K562 (cell line): ENCODE measurements around the gene PLXDC2. TPM values are rescaled to one million over a fixed set of nuclear protein-coding genes. Genes with fewer than 3 reads are reported as not detected.

Source experiments
- ATAC-seq: fragments of 200-7000 bp; cut with Tn5 transposase; 3 replicates; pipeline ENCODE4 v1.9.1; 2020; ENCODE audit warnings: moderate library complexity
- BruUV-seq: library from RNA; stranded (reverse); fragments of 400-500 nt; replicated peaks from 2 replicates; lab custom pipeline; 2021; lab: Mats Ljungman, UMichigan
- CTCF ChIA-PET: fragments of 300-600 bp; formaldehyde crosslinking; extraction: SDS; loops from one replicate; lab custom pipeline; 2021; ENCODE audit warnings: low intra/inter-chr PET ratio; lab: Yijun Ruan, JAX
- POLR2A ChIA-PET: fragments of 300-600, 350-650 bp; sonication (Branson Sonifier 250); formaldehyde crosslinking; extraction: SDS; loops from one replicate; lab custom pipeline; 2021; ENCODE audit warnings: antibody characterized with exemption, inconsistent platforms; lab: Yijun Ruan, JAX
- DNase-seq, 4 experiments: peaks; one replicate each; pipeline versions ENCODE4 v3.0.0 to v3.0.0-alpha.2; 2011 to 2018; ENCODE audit warnings: low spot score in 3 of 4, mixed read lengths in 3 of 4; ENCODE audit errors: extremely low read depth in 1 of 4
- FAIRE-seq: peaks from 2 replicates; lab custom pipeline; 2011; peaks lifted over from hg19 to GRCh38; lab: Jason Lieb, UNC
- H2AFZ ChIP-seq: 2 replicates; pipeline ENCODE4 v1.6.0; 2011; ENCODE audit warnings: low read depth, low read length, control low read depth, inconsistent platforms
- H3K27ac ChIP-seq: fragments of 200-600 bp; 3 replicates; pipeline ENCODE4 v1.8.0; 2011; ENCODE audit warnings: low read depth, mild to moderate bottlenecking, control low read depth, inconsistent platforms, low read length, moderate library complexity, mixed read lengths; ENCODE audit errors: extremely low read depth
- H3K27me3 ChIP-seq, 2 experiments: fragments of 300-600 bp in 1 of 2; 2 replicates in 1 of 2; 3 replicates in 1 of 2; pipeline versions ENCODE4 v1.6.0 to v1.8.0; 2011; ENCODE audit warnings: inconsistent platforms in 2 of 2, low read length in 2 of 2, mild to moderate bottlenecking in 1 of 2, mixed read lengths in 1 of 2, moderate library complexity in 1 of 2; ENCODE audit not compliant: control insufficient read depth in 2 of 2, insufficient read depth in 2 of 2
- H3K36me3 ChIP-seq: fragments of 300-600 bp; 3 replicates; pipeline ENCODE4 v1.8.0; 2011; ENCODE audit warnings: mild to moderate bottlenecking, low read length, inconsistent platforms; ENCODE audit not compliant: control insufficient read depth, insufficient read depth
- H3K4me1 ChIP-seq, 2 experiments: fragments of 200-600 bp in 1 of 2; replicated peaks in 1 of 2; 2 replicates in 1 of 2; 3 replicates in 1 of 2; pipeline versions ENCODE4 v1.5.1 to v1.8.0; 2011; ENCODE audit warnings: inconsistent platforms in 2 of 2, low read length in 2 of 2, mild to moderate bottlenecking in 1 of 2, mixed read lengths in 1 of 2, moderate library complexity in 1 of 2; ENCODE audit not compliant: control insufficient read depth in 2 of 2, insufficient read depth in 2 of 2
- H3K4me2 ChIP-seq: 2 replicates; pipeline ENCODE4 v1.6.1; 2011; ENCODE audit warnings: low read length, control low read depth, inconsistent platforms, mixed read lengths; ENCODE audit not compliant: insufficient read depth
- H3K4me3 ChIP-seq: fragments of 200-600 bp; sonication (generic), shearing (Covaris generic); 2 replicates; pipeline ENCODE4 v1.5.1; 2016; ENCODE audit warnings: control low read depth, inconsistent platforms
- H3K79me2 ChIP-seq: fragments of 200-600 bp; 3 replicates; pipeline ENCODE4 v1.8.0; 2011; ENCODE audit warnings: low read length, inconsistent platforms; ENCODE audit not compliant: control insufficient read depth, insufficient read depth
- H3K9ac ChIP-seq, 2 experiments: 2 replicates each; pipeline versions ENCODE4 v1.6.0 to v1.6.1; 2011; ENCODE audit warnings: low read depth in 2 of 2, low read length in 2 of 2, control low read depth in 1 of 2, inconsistent platforms in 1 of 2, mild to moderate bottlenecking in 1 of 2, mixed read lengths in 1 of 2; ENCODE audit not compliant: insufficient read depth in 1 of 2
- H3K9me1 ChIP-seq: one replicate; pipeline ENCODE4 v1.6.0; 2011; ENCODE audit warnings: inconsistent platforms, mild to moderate bottlenecking, low read length, moderate library complexity; ENCODE audit not compliant: control insufficient read depth, insufficient read depth
- H3K9me3 ChIP-seq: replicated peaks from 2 replicates; pipeline ENCODE4 v1.5.1; 2011; ENCODE audit warnings: low read depth, low read length, inconsistent platforms; ENCODE audit not compliant: control insufficient read depth, insufficient read depth
- H4K20me1 ChIP-seq: replicated peaks from 2 replicates; pipeline ENCODE4 v1.6.1; 2011; ENCODE audit warnings: low read length, inconsistent platforms, mixed read lengths; ENCODE audit not compliant: control insufficient read depth, insufficient read depth
- FOS ChIP-seq: IDR thresholded peaks from 3 replicates; pipeline ENCODE4 v1.6.1; 2011; ENCODE audit not compliant: insufficient read length; ENCODE audit errors: extremely low read depth
- HDGF ChIP-seq: fragments of 450-650 bp; IDR thresholded peaks from 2 replicates; pipeline ENCODE4 v1.6.1; 2016
- HNRNPLL ChIP-seq: fragments of 200-400 bp; formaldehyde crosslinking; IDR thresholded peaks from 2 replicates; pipeline ENCODE4 v1.6.1; 2017; ENCODE audit warnings: low read length, low read depth, mild to moderate bottlenecking; ENCODE audit not compliant: poor library complexity, severe bottlenecking
- KHSRP ChIP-seq: fragments of 450-650 bp; IDR thresholded peaks from 2 replicates; pipeline ENCODE4 v1.6.1; 2017
- MAFG ChIP-seq: fragments of 450-650 bp; conservative IDR thresholded peaks from 2 replicates; pipeline ENCODE4 v1.6.1; 2016; ENCODE audit warnings: missing genetic modification characterization, missing compliant biosample characterization
- NFRKB ChIP-seq: fragments of 450-650 bp; IDR thresholded peaks from 2 replicates; pipeline ENCODE4 v1.6.1; 2016; ENCODE audit warnings: low read depth
- RBM15 ChIP-seq: fragments of 200-400 bp; formaldehyde crosslinking; IDR thresholded peaks from 2 replicates; pipeline ENCODE4 v1.6.1; 2018; ENCODE audit warnings: mild to moderate bottlenecking, low read length, moderate library complexity; ENCODE audit not compliant: insufficient read depth
- RNF2 ChIP-seq: sonication (generic); IDR thresholded peaks from 2 replicates; pipeline ENCODE4 v1.6.1; 2016
- ZKSCAN1 ChIP-seq: fragments of 150-350 bp; IDR thresholded peaks from 2 replicates; pipeline ENCODE4 v1.6.1; 2016; ENCODE audit warnings: low read depth, low read length
- ZNF134 ChIP-seq: fragments of 250-450 bp; sonication (Bioruptor Pico); conservative IDR thresholded peaks from 2 replicates; pipeline ENCODE4 v1.4.0; 2020
- ZNF174 ChIP-seq: fragments of 250-450 bp; sonication (Bioruptor Pico); IDR thresholded peaks from 2 replicates; pipeline ENCODE4 v1.4.0; 2020; ENCODE audit warnings: mild to moderate bottlenecking
- ZNF324 ChIP-seq: fragments of 250-450 bp; sonication (Bioruptor Pico); IDR thresholded peaks from 2 replicates; pipeline ENCODE4 v1.4.0; 2020; ENCODE audit warnings: mild to moderate bottlenecking
- ZNF696 ChIP-seq: fragments of 250-450 bp; sonication (Bioruptor Pico); conservative IDR thresholded peaks from 2 replicates; pipeline ENCODE4 v1.4.0; 2020; ENCODE audit warnings: mild to moderate bottlenecking, moderate library complexity
- ZZZ3 ChIP-seq: fragments of 450-650 bp; IDR thresholded peaks from 2 replicates; pipeline ENCODE4 v1.6.1; 2016; ENCODE audit warnings: antibody characterized with exemption, mild to moderate bottlenecking, moderate library complexity
- WGBS: fragments of 100-300 bp; shearing (Covaris generic); methylation state at CpG from one replicate; pipeline ENCODE4 v1.1.6; 2016; ENCODE audit warnings: low coverage, mixed read lengths; ENCODE audit not compliant: insufficient coverage; ENCODE audit errors: missing lambda C conversion rate; 5-methylcytosine and 5-hydroxymethylcytosine counted together
- in situ Hi-C: fragments of 300-500 bp; cut with MboI; formaldehyde crosslinking; loops from 4 replicates; pipeline ENCODE4 v1.15.0; 2018; ENCODE audit warnings: inconsistent platforms, mixed read lengths
- intact Hi-C: fragments of 100-400 bp; cut with micrococcal nuclease; formaldehyde crosslinking; loops from 2 replicates; pipeline ENCODE4 v1.14.2; 2022
- polyA plus RNA-seq, 8 experiments: library from polyadenylated mRNA; depleted of rRNA in 4 of 8; stranded (reverse) in 5 of 8; unstranded in 3 of 8; fragments of >200 nt; fragmentation: Nextera tagmentation in 2 of 8; fragmentation: Illumina TruSeq in 1 of 8; extraction: Ambion mirVana in 2 of 8; extraction: Trizol in 1 of 8; gene quantifications; 2 replicates each; pipeline versions ENCODE4 v1.2.1 to v1.2.3, GENCODE V29; 2011 to 2014; ENCODE audit warnings: inconsistent platforms in 1 of 8, missing spikeins in 1 of 8
- total RNA-seq, 7 experiments: library from RNA; depleted of rRNA in 6 of 7; stranded (reverse); fragments of >200 nt in 6 of 7; fragmentation: Illumina TruSeq in 2 of 7; extraction: Trizol in 2 of 7; gene quantifications; 2 replicates each; pipeline versions ENCODE4 v1.2.1 to v1.2.3, GENCODE V29; 2011 to 2021; ENCODE audit warnings: low replicate concordance in 1 of 7

Gene PLXDC2
- total and polyA plus RNA-seq, 9 of the 15 experiments (the other 6 are each of a cell fraction or from before 2014, with no cell fraction given): 0.01 to 0.33 (median 0.10) TPM; not detected in 3

GRCh38 chr10:19977097-19977521 is 160.9 kb downstream of the PLXDC2 start:
- CTCF ChIA-PET: no interaction called here
- TF ChIP-seq ZNF696 (CRISPR knock-in tag) (no peak), HDGF (no peak), NFRKB (no peak), ZZZ3 (no peak), MAFG (tag) (no peak), ZNF134 (CRISPR knock-in tag) (no peak), HNRNPLL (no peak), FOS (no peak), ZNF324 (CRISPR knock-in tag) (no peak), RBM15 (no peak), KHSRP (no peak), ZKSCAN1 (no peak), ZNF174 (CRISPR knock-in tag) (no peak), RNF2 (no peak)

More at GRCh38 chr10:19977097-19977521, 160.9 kb downstream of the PLXDC2 start:
- BruUV-seq: no TSS peak
- Histone ChIP-seq H3K9me1 (no peaks in the 10 kb centered on the region), H3K36me3 (no peaks in the 10 kb centered on the region), H3K4me1 (no peaks in the 10 kb centered on the region), H3K4me2 (no peak overlapping the region), H3K79me2 (no peaks in the 10 kb centered on the region), H3K27ac (no peak overlapping the region), H3K4me3 (no peak overlapping the region), H4K20me1 (no peaks in the 10 kb centered on the region), H3K9me3 (peaks cover 2% of the 10 kb centered on the region; the same call in 1 of the 2 replicates), H3K27me3 (no peaks in the 10 kb centered on the region), H2AFZ (no peak overlapping the region), H3K9ac (no peak overlapping the region)
- ATAC-seq (no peak), DNase-seq (no peak), FAIRE-seq (no peak)
- intact Hi-C loops: no loop called here
- WGBS: 0% methylated on average over 3 of the region's 3 CpGs
- POLR2A ChIA-PET: no interaction called here
- in situ Hi-C loops: no loop called here
